ENCODE data around the gene RIMKLA. TPM values are rescaled to one million over a fixed set of nuclear protein-coding genes. Genes with fewer than 3 reads are reported as not detected.

Gene RIMKLA
- total RNA-seq, 1 donor from 2014 or later: 0.10 TPM

- TF ChIP-seq CTCF (IDR thresholded peaks at IDR 0.05; ENCODE audit: unreplicated experiment): no peak
- H3K4me3 Mint-ChIP-seq (ENCODE audit: unreplicated experiment): no peak overlapping the region
- no peaks in the 10 kb centered on the region for H3K27me3 Mint-ChIP-seq (ENCODE audit: unreplicated experiment)
- DNase-seq (ENCODE audit: low spot score): no peak
- H3K27ac Mint-ChIP-seq (ENCODE audit: unreplicated experiment): no peak overlapping the region
- H3K36me3 Mint-ChIP-seq (ENCODE audit: low read depth, unreplicated experiment): no peaks in the 10 kb centered on the region
- peaks cover 4% of the 10 kb centered on the region for H3K4me1 Mint-ChIP-seq (ENCODE audit: unreplicated experiment)
- H3K9me3 Mint-ChIP-seq (ENCODE audit: unreplicated experiment): no peaks in the 10 kb centered on the region
These were observed 37.9 kb downstream of the RIMKLA start for GRCh38 chr1:42418516-42418915.

GRCh38 chr1:42419126-42419821, 38.7 kb downstream of the RIMKLA start:
- Mint-ChIP-seq H3K36me3 (ENCODE audit: low read depth, unreplicated experiment) (no peaks in the 10 kb centered on the region), H3K27me3 (ENCODE audit: unreplicated experiment) (no peaks in the 10 kb centered on the region), H3K27ac (ENCODE audit: unreplicated experiment) (no peak overlapping the region), H3K9me3 (ENCODE audit: unreplicated experiment) (no peaks in the 10 kb centered on the region), H3K4me1 (ENCODE audit: unreplicated experiment) (peaks cover 10% of the 10 kb centered on the region), H3K4me3 (ENCODE audit: unreplicated experiment) (no peak overlapping the region)
- no peak for DNase-seq (ENCODE audit: low spot score)
- no peak for TF ChIP-seq CTCF (IDR thresholded peaks at IDR 0.05; ENCODE audit: unreplicated experiment)

- no peak for TF ChIP-seq CTCF (IDR thresholded peaks at IDR 0.05; ENCODE audit: unreplicated experiment)
- H3K4me1 Mint-ChIP-seq (ENCODE audit: unreplicated experiment): peaks cover 14% of the 10 kb centered on the region
- no peak overlapping the region for H3K27ac Mint-ChIP-seq (ENCODE audit: unreplicated experiment)
- no peaks in the 10 kb centered on the region for H3K36me3 Mint-ChIP-seq (ENCODE audit: low read depth, unreplicated experiment)
- peak overlapping the region; percentile 4 for H3K4me3 Mint-ChIP-seq (ENCODE audit: unreplicated experiment)
- DNase-seq (ENCODE audit: low spot score): no peak
- no peaks in the 10 kb centered on the region for H3K27me3 Mint-ChIP-seq (ENCODE audit: unreplicated experiment)
- no peaks in the 10 kb centered on the region for H3K9me3 Mint-ChIP-seq (ENCODE audit: unreplicated experiment)
These were observed 39.5 kb downstream of the RIMKLA start for GRCh38 chr1:42420121-42420520.

- Mint-ChIP-seq H3K4me3 (ENCODE audit: unreplicated experiment) (no peak overlapping the region), H3K4me1 (ENCODE audit: unreplicated experiment) (peaks cover 14% of the 10 kb centered on the region), H3K36me3 (ENCODE audit: low read depth, unreplicated experiment) (no peaks in the 10 kb centered on the region), H3K27me3 (ENCODE audit: unreplicated experiment) (no peaks in the 10 kb centered on the region), H3K27ac (ENCODE audit: unreplicated experiment) (no peak overlapping the region), H3K9me3 (ENCODE audit: unreplicated experiment) (no peaks in the 10 kb centered on the region)
- no peak for DNase-seq (ENCODE audit: low spot score)
- TF ChIP-seq CTCF (IDR thresholded peaks at IDR 0.05; ENCODE audit: unreplicated experiment): no peak
These were observed 40.5 kb downstream of the RIMKLA start for GRCh38 chr1:42420911-42421585.

GRCh38 chr1:42422737-42423136, 42.1 kb downstream of the RIMKLA start:
- no peak overlapping the region for H3K4me3 Mint-ChIP-seq (ENCODE audit: unreplicated experiment)
- no peak for DNase-seq (ENCODE audit: low spot score)
- peaks cover 20% of the 10 kb centered on the region for H3K4me1 Mint-ChIP-seq (ENCODE audit: unreplicated experiment)
- H3K9me3 Mint-ChIP-seq (ENCODE audit: unreplicated experiment): no peaks in the 10 kb centered on the region
- H3K27me3 Mint-ChIP-seq (ENCODE audit: unreplicated experiment): no peaks in the 10 kb centered on the region
- no peak overlapping the region for H3K27ac Mint-ChIP-seq (ENCODE audit: unreplicated experiment)
- H3K36me3 Mint-ChIP-seq (ENCODE audit: low read depth, unreplicated experiment): no peaks in the 10 kb centered on the region
- no peak for TF ChIP-seq CTCF (IDR thresholded peaks at IDR 0.05; ENCODE audit: unreplicated experiment)

All from endothelial cell (in vitro differentiated cells).